GM20000 (cell line): ENCODE results near the gene TTC21B.

ENCODE experiments used
- DNase-seq: peaks from one replicate; pipeline ENCODE4 v3.0.0; 2012; ENCODE audit warnings: low spot score
- CTCF ChIP-seq: IDR thresholded peaks from 2 replicates; pipeline ENCODE4 v1.5.1; 2012; ENCODE audit warnings: mild to moderate bottlenecking, control low read depth; ENCODE audit errors: extremely low read depth, missing control alignments

Gene TTC21B

GRCh38 chr2:165967746-165968145 lies 14.2 kb upstream of the TTC21B start:
- DNase-seq = no peak

GRCh38 chr2:165961818-165962217 lies 8.2 kb upstream of the TTC21B start:
- DNase-seq = no peak
- no peak for TF ChIP-seq CTCF

More at GRCh38 chr2:165967746-165968145, 14.2 kb upstream of the TTC21B start:
- no peak for TF ChIP-seq CTCF

GRCh38 chr2:165959371-165959770 lies 5.8 kb upstream of the TTC21B start:
- no peak for TF ChIP-seq CTCF
- DNase-seq = no peak

GRCh38 chr2:165958313-165958960 lies 4.9 kb upstream of the TTC21B start:
- DNase-seq = no peak

GRCh38 chr2:165957030-165957675 lies 3.6 kb upstream of the TTC21B start:
- TF ChIP-seq CTCF = no peak
- no peak for DNase-seq

More at GRCh38 chr2:165958313-165958960, 4.9 kb upstream of the TTC21B start:
- TF ChIP-seq CTCF = no peak

GRCh38 chr2:165953306-165953654 lies 296 bp downstream of the TTC21B start:
- no peak for TF ChIP-seq CTCF
- DNase-seq = no peak

- DNase-seq = no peak
- no peak for TF ChIP-seq CTCF
Observed at GRCh38 chr2:165952741-165953211, 800 bp downstream of the TTC21B start.
